Fibroblast of gingiva (primary cell): ENCODE data around the gene CDC42EP4.
A peak's percentile ranks its signal among the peaks of the same experiment; 100 is the strongest.
"Not testable (repeated sequence)": the region's sequence is repeated elsewhere in the genome, so short reads cannot be mapped to it uniquely, and the experiment has no call there.

Source experiments
- DNase-seq: peaks from one replicate; pipeline ENCODE4 v3.0.0-alpha.2; 2011; ENCODE audit warnings: low read depth

The CDC42EP4 gene

DNA sequence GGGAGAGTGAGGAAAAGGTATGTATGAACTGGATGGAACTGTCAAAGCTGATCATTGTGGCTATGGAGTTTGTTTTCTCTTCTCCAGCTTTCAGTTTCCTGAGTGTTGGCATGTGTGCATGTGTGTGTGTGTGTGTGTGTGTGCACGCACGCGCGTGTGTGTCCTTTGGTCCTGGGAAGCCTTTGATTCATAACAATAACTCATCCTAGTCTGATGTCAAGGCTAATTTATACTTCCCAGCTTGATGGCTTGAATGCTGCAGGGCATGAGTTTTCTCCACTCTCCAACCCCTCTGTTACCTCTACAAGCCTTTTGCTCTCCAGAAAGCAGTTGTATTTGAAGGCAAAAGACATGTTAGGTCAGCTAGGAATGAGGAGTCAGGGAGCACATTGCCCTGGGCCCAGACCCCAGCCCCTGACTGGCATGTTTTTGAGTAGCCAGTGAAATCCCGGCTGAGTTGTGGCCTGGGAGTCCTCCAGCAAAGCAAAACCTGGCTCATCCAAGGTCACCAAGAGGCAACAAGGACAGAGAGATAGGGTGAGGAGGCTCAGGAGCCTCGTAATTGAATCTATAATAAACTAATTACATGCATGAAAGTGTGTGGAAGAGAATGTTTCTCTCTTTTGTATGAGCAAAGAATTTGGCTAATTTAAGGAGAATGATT is 8.9 kb upstream of the CDC42EP4 start:
- peak; percentile 52 for DNase-seq

DNA sequence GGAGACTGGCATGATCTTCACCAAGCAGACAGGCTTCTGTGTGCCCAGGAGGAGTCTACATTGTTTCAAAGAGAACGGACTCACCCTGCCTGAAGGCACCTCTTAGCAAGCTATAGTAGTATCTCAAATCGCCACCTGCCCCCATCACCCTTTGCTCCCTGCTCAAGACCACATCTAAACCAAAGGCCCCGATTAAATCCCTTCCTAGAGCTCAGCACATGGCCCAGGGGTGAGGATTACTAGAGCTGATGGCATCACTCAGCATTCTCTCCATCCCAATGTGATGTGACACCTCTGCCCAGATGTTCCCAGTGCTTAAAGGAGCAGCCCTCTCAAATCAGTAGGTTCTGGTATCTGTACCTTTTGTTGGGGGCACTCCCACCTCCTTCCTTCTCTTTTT is 8.0 kb upstream of the CDC42EP4 start:
- no peak for DNase-seq

DNA sequence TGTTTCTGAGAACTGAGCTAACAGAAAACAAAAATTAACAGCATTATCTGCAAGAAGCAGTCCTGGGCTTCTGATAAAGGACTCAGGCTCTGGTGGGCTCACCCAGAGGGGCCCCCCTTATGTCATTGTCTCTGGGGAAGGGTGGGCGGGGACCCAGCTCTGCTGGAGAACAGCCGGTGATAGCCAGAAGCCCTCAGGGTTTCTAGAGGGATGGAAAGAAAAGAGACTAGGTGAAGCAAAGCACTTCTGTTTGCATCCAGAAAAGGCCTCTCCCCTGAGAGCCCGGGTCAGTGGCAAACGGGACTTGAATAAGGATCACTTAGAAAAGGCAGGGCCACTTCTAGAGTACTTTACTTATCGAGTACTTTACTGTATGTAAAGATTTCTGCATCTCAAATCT is 7.0 kb upstream of the CDC42EP4 start:
- no peak for DNase-seq

DNA sequence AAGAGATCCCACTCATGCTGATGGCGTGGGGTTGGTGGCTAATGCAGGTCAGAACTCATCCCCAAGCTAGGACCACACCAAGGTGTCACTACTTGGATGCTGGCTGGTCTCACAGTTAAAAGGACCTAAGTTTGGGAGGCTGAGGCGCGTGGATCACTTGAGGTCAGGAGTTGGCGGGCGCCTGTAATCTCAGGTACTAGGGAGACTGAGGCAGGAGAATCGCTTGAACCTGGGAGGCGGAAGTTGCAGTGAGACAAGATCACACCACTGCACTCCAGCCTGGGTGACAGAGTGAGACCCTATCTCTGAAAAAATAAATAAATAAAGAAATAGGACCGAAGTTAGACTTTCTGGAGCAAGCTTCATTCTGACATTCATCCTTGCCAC is 6.6 kb upstream of the CDC42EP4 start:
- DNase-seq: no peak

DNA sequence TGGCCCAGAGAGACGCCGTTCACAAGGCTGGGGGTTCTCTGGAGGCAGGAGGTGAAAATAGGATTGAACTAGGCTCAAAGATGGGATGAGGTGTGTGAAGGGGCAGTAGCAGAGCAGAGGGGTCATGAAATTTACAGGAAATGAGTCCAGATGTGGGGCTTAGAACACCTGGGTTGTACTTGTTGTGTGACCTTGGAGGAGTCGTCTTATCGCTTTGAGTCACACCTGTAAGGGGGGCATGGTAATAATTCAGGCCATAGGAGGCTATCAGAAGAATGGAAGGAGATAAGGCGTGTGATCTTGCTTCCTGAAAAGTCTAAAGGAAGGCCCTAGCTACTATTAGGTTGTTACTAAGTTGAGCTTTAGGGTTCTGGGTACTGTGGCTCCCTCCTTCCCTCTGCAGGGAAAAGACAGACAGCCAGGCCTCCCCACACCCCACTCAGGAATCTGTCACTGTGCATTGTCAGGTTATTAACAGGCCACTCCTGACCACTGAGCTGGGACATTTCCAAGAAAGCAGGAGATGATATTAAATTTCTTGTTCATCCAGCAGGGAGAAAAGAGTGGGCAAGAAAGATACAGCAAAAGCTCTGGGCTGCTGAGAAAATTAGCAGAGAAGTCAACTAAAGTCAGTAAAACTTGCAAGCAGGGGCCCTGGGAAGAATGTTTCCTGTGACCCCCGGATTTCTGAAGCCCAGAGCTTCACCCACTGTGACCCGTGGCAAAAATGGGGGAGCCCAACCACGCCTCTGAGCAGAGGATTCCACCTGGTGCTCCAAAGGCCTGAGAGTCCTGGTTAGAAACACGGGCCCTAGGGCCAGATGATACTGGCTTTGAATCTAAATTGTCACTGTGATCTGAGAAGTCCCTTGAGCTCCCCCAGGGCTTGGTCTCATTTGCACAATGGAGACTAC is 6.0 kb upstream of the CDC42EP4 start:
- DNase-seq: no peak

DNA sequence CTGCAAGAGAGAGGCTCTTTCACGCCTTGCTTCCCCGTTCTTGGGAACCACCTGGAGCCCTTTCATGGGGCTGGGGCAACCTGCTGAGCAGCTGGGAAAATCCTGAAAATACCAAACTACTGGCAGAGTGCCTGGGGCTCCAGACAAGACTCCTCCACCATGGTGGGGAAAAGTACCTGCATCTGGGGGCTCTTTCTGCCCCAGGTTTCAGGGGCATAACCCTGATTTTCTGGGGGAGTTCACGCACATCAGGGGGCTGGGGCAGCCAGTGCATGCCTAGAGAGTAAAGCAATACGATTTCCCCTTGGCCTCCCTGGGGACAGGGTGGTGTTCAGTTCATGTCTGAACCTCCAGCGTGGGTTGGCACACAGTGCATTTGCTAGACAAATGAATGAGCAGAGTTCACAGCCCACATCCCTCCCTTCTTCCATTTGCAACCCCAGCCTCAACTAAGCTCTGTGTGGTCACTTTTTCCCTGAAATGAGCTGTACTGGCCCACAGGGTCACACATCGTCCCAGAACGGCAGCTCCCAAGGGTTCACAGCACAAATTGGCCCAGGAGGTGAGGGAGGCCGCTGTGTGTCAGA is 5.2 kb upstream of the CDC42EP4 start:
- DNase-seq: peak; percentile 82

DNA sequence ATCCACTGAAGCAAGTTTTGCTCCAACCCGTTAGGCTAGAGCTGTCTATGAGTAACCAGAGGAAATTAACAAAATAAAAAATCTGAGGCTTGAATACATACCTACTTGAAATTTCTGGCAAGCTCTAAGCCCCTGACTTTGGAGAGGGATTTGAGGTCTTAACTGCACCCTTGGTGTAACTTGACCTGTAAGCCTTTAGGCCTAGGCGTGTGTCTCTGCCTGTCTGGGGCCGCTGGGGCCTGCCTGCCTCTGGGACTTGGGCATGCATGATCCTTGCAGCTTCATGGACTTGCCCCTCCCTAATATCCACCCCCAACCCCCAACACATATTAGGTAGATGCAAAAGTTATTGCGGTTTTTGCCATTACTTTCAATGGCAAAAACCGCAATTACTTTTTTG is 3.7 kb upstream of the CDC42EP4 start:
- DNase-seq: no peak

DNA sequence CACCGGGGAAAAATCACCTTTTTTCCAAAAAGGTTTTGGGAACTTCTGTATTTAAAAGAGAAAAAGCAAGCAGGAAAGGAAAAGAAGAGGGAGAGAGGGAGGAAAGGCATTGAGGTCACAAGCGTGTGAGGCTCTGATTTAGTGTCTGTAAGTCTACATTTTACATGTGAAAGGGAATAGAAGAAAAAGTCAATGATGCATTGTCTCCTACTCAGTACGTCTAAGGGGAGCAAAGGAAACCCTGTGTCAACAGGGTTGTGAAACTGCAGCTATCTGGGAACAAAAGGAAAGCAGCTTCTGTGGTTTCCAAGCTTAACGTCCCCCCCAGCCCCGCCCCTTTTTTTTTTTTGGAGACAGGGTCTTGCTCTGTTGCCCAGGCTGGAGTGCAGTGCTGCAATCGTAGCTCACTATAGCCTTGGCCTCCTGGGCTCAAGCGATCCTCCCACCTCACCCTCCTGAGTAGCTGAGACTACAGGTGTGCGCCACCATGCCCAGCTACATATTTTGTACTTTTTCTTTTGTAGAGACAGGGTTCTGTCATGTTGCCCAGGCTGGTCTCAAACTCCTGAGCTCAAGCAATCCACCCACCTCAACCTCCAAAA is 1.8 kb upstream of the CDC42EP4 start:
- DNase-seq: no peak

DNA sequence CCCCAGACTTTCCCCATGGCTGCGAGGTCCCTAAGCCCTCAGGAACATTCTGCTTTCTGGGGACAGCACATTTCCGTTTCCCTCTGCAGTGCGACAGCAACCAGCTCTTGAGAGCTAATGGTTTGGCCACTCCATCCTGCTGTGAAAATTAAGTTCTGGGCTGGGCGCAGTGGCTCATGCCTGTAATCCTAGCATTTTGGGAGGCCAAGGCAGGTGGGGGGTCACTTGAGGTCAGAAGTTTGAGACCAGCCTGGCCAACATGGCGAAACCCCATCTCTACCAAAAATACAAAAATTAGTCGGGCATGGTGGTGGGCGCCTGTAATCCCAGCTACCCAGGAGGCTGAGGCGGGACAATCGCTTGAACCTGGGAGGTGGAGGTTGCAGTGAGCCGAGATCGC is 1.1 kb upstream of the CDC42EP4 start:
- DNase-seq: not testable (repeated sequence)

DNA sequence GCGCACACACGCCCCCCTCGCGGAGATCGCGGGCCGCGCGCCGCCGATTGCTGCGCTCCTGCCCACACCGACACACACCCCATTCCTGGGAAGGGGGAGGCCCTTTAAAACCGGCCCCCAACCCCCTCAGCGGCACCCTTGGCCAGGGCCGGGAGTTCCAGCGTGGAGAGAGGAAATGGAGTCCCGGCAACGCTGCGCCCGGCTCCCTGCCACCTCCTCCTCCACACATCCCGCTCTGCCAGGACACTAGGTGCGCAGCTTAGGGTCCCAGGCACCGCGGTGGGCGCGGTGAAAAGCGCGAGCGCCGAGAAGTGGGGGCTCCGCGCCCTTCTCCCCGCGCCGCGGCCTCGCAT is 397 bp downstream of the CDC42EP4 start:
- no peak for DNase-seq

DNA sequence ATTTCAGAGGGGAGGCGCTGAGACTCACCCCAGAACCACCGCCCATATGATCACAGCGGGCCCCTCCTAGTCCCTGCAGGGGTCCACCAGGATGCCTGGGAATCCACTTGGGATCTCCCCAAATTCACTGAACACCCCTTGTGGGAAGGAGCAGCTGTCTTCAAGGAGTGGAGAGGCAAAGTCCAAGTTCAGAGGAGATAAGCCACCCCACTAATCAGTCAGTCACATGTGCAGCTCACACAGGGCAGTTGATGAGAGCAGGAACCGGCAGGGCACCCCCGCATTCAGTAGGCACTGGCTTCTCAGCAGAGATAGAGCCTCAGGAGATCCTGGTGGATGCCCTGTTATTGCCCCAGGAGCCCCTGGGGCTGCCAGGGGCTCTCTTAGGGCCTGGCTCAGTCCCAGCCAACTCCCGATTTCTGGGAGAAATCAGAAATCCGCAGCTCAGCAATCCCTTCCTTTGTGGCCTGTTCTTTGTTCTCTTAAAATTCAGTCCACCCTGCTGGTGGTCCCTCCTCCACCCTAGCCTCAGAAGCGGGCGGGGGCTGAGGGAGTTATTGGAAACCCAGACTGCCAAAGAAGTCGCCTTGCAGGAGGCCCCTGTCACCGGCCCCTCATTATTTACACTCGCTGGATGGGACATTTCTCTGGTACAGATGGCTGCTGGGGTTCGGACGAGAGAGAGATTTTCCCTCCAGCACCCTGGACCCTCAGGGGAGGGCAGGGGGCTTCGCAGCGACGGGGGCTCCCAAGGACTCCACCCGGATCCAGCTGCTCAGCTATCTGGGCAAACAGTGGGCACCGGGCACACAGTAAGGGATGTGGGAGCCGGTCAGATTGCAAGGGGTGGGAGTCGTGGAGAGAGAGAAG is 1.8 kb downstream of the CDC42EP4 start:
- no peak for DNase-seq

DNA sequence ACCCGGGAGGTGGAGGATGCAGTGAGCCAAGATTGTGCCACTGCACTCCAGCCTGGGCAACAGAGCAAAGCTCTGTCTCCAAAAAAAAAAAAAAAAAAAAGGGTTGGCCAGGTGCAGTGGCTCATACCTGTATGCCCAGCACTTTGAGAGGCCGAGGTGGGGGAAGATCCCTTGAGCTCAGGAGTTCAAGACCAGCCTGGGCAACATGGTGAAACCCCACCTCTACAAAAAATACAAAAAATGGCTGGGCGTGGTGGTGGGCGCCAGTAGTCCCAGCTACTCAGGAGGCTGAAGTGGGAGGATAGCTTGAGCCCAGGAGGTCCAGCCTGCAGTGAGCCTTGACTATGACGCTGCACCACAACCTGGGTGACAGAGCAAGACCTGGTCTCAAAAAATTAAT is 2.8 kb downstream of the CDC42EP4 start:
- not testable (repeated sequence) for DNase-seq

DNA sequence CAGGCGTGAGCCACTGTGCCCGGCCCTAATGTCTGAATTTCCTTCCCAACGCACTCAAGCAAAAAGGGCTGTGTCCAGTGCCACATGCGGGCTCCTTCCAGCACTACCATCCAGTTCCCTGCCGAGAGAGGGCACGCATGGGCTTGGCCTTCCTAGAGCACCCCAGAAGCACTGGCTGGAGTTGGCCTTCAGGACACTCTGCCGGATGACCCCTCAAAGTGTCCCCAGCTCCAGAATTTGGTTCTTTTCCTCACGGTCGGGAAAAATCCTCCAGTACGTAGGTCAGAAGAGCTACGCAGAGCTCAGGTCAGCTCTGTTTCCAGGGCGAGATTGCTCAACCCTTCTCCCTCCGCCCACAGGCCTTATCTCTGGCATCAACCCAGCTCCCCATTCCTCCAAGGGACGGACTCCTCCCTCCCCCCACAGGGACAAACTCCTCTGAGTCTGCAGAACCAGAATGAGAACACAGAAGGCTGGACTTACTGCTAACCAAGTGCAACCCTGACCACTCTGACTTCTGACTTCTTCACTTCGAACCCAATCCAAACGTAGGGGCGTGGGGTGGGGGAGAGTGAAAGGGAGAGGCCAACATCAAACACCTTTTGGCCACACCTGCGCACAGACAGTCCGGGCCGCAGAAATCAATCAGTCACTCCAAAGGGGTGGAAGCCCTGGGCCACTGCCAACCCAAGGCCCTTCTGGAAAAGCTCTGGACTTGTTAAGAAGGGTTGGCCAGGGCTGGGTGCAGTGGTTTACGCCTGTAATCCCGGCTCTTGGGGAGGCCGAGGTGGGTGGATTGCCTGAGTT is 3.6 kb downstream of the CDC42EP4 start:
- DNase-seq: peak; percentile 72

DNA sequence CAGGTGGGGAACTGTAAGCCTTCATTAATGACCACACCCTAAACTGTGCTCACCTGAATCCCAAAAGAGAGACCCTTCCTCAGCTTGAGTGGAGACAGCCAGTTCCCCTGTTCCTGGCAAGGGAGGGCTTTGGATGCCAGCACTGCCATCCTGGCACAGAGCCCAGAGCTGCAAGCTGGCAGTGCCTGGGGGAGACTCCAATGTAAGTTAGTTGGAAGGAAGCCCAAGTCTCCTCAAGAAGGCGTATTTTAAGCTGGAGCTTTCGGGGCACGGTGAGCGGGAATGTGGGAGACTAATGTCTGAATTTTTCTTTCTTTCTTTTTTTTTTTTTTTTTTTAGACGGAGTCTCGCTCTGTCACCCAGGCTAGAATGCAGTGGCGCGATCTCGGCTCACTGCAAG is 4.7 kb downstream of the CDC42EP4 start:
- no peak for DNase-seq

DNA sequence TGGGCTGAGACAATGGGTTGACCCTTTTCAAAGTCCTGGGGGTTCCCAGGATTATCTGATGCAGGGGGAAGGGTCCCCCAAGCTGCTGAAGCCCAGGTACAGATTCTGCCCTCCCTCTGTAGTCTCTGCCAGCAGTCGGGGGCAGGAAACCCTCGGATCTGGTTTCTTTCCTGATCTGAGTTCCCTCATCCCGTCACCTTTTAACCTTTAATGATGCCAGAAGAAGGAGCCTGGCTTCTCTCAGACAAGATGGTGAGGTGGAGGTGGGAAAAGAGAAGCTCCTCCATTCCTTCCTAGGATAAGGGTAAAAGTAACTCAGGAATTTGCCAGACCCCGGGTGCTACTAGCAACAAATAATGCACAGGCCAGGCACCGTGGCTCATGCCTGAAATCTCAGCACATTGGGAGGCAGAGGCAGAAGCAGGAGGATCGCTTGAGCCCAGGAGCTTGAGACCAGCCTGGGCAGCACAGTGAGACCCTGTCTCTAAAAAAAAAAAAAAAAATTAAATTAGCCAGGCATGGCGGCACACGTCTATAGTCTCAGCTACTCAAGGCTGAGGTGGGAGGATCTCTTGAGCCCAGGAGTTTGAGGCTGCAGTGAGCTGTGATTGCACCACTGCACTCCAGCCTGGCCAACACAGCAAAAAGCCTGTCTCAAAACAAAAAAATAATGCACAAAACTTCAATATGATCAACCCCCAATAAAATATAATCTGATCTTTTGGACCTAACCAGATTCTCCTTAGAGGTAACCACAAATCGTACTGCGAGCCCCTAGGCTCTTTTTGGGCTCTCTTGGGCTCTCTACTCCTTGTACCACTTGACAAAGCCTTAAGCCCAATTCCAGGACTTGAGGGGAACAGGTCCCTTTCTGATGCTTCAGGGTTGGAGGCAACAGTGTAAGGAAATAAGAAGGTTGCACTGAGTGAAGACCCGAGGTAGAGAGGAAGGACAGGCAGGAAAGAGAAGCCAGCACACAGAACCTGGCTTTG is 5.7 kb downstream of the CDC42EP4 start:
- DNase-seq: no peak

DNA sequence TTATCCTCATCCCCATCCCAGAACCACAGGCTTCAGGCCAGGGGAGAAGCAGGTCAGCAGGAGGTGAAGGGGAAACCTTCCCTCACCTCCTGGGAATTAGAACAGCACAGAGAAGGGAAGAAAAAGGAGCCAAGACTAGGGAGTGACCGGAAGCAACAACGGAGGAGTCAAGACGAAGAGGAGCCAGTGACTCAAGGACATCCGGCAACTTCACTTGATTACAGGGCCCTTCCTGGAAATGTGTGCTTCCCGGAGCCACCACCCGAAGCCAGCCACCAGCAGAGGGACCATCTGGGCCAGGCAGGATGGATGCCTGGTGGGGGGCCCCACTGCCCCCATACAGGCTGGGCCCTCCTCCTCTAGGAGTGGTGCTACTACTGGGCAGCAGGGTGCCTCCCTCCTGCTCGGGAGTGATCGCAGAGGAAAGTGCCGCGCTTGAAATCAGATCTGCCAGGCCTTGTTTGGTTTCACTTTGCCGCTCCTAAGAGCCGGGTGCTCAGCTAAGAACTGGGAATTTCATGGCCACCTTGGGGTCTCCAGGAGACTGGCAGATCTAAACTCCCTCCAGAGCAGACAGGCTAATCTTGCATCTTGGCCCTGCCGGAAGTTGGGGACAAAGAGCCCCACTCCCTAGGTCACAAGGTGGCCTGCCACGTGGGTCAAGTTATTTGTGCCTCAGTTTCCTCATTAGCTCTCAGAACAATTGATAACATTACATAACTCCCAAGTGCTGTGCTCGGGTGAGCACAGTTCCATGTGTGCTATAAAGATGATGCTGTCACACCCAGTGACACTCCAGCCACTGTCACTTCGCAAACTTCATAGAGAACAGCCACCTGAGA is 6.6 kb downstream of the CDC42EP4 start:
- peak; percentile 86 for DNase-seq

DNA sequence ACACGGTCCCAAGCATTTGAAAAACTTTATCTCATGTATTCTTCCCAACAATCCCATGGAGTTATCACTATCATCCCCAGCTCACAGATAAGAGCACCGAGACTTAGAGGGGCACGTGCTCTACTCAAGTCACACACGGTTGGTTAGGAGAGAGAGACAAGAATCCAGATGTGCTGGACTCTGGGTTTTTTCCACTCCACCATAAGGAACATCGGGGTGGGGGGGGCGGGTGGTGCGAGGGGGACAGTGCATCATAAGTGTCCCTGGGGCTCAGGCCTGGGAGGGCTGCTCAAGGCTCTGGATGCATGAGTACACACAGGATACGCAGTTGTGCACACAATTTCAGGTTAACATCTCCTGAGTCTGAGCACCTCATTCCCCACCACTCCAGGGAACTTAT is 7.4 kb downstream of the CDC42EP4 start:
- DNase-seq: no peak

DNA sequence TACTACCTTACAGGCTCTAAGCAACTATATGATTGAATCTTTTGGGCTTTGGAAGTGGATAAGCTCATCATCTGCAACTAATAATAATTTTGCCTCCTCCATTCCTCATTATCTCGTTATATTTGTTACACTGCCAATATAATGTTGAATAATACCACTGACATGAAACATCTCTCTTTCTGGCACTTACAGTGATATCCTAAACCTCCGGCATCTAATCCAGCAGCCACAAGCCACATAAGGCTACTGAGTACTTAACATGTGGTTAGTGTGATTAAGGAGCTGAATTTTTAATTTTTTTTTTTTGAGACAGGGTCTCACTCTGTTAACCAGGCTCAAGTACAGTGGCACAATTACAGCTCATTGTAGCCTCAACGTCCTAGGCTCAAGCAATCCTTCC is 9.6 kb downstream of the CDC42EP4 start:
- peak; percentile 74 for DNase-seq

DNA sequence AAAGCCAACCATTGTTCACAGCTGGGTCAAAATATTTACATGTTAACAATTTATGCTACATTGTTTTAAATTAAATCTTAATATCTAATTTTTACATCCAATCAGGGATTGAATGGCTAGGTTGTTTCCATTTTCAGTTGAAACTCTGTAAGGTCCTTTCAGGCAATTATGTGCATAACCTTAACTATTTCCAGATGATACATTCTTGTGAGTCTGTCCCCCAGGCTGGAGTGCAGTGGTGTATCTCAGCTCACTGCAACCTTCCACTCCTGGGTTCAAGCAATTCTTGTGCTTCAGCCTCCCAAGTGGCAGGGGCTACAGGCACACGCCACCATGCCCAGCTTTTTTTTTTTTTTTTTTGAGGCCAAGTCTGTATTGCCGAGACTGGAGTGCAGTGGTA is 10.4 kb downstream of the CDC42EP4 start:
- no peak for DNase-seq
